Astrocyte (in vitro differentiated cells and primary cell): ENCODE data around the gene AVPR1B. TPM values are rescaled to one million over a fixed set of nuclear protein-coding genes. Genes with fewer than 3 reads are reported as not detected.

Experiments
- DNase-seq: peaks from one replicate; pipeline ENCODE4 v3.0.0-alpha.2; 2010; ENCODE audit warnings: low read depth
- FAIRE-seq: peaks from 2 replicates; lab custom pipeline; 2011; peaks lifted over from hg19 to GRCh38; lab: Jason Lieb, UNC
- H2AFZ ChIP-seq: 2 replicates; pipeline ENCODE4 v1.6.0; 2012; ENCODE audit warnings: low read depth, low read length, inconsistent platforms
- H3K27ac ChIP-seq: 2 replicates; pipeline ENCODE4 v1.5.1; 2011; ENCODE audit warnings: low read depth, low read length, inconsistent platforms
- H3K27me3 ChIP-seq: 2 replicates; pipeline ENCODE4 v1.6.0; 2011; ENCODE audit warnings: low read length, inconsistent platforms; ENCODE audit not compliant: insufficient read depth
- H3K36me3 ChIP-seq: 2 replicates; pipeline ENCODE4 v1.5.1; 2011; ENCODE audit warnings: low read length, inconsistent platforms; ENCODE audit not compliant: insufficient read depth
- H3K4me1 ChIP-seq: 2 replicates; pipeline ENCODE4 v1.5.1; 2011; ENCODE audit warnings: low read length, inconsistent platforms; ENCODE audit not compliant: insufficient read depth
- H3K4me2 ChIP-seq: 2 replicates; pipeline ENCODE4 v1.6.0; 2012; ENCODE audit warnings: low read length, inconsistent platforms
- H3K4me3 ChIP-seq: 2 replicates; pipeline ENCODE4 v1.5.1; 2011; ENCODE audit warnings: low read depth, mild to moderate bottlenecking, low read length, inconsistent platforms; ENCODE audit not compliant: insufficient read depth
- H3K79me2 ChIP-seq: 2 replicates; pipeline ENCODE4 v1.6.0; 2012; ENCODE audit warnings: mild to moderate bottlenecking, low read length, inconsistent platforms; ENCODE audit not compliant: insufficient read depth
- H3K9ac ChIP-seq: 2 replicates; pipeline ENCODE4 v1.6.0; 2012; ENCODE audit warnings: mild to moderate bottlenecking, low read length, inconsistent platforms
- H3K9me3 ChIP-seq: 2 replicates; pipeline ENCODE4 v1.5.1; 2012; ENCODE audit warnings: low read depth, mild to moderate bottlenecking, low read length, inconsistent platforms; ENCODE audit not compliant: insufficient read depth
- H4K20me1 ChIP-seq: 2 replicates; pipeline ENCODE4 v1.6.0; 2012; ENCODE audit warnings: low read length, inconsistent platforms; ENCODE audit not compliant: insufficient read depth
- H3K27ac Mint-ChIP-seq: one replicate; pipeline ENCODE4 v1.8.0; 2021; ENCODE audit warnings: mild to moderate bottlenecking, mixed read lengths; ENCODE audit not compliant: unreplicated experiment
- H3K27me3 Mint-ChIP-seq: one replicate; pipeline ENCODE4 v1.8.0; 2021; ENCODE audit warnings: low read depth, mixed read lengths; ENCODE audit not compliant: unreplicated experiment
- H3K36me3 Mint-ChIP-seq: one replicate; pipeline ENCODE4 v1.8.0; 2021; ENCODE audit warnings: low read depth, mixed read lengths; ENCODE audit not compliant: unreplicated experiment
- H3K4me1 Mint-ChIP-seq: one replicate; pipeline ENCODE4 v1.8.0; 2021; ENCODE audit warnings: low read depth, mixed read lengths; ENCODE audit not compliant: unreplicated experiment
- H3K4me3 Mint-ChIP-seq: one replicate; pipeline ENCODE4 v1.8.0; 2021; ENCODE audit warnings: mild to moderate bottlenecking, moderate library complexity, mixed read lengths; ENCODE audit not compliant: unreplicated experiment
- H3K9me3 Mint-ChIP-seq: one replicate; pipeline ENCODE4 v1.8.0; 2021; ENCODE audit warnings: mild to moderate bottlenecking, mixed read lengths; ENCODE audit not compliant: unreplicated experiment
- EZH2 ChIP-seq: IDR thresholded peaks from 2 replicates; pipeline ENCODE4 v1.6.1; 2012; ENCODE audit warnings: mild to moderate bottlenecking, low read length, inconsistent platforms; ENCODE audit not compliant: insufficient read depth
- total RNA-seq: library from RNA; stranded (reverse); gene quantifications from 2 replicates; pipeline ENCODE4 v1.2.1, GENCODE V29; 2021
- TF ChIP-seq, protein P1 (sequence below): IDR thresholded peaks from 2 replicates; pipeline ENCODE4 v1.5.1; 2011; ENCODE audit warnings: low read depth, mild to moderate bottlenecking, inconsistent platforms, low read length, moderate library complexity; ENCODE audit not compliant: insufficient read depth

The AVPR1B gene
- total RNA-seq, 1 donor from 2014 or later, result not detected

DNA sequence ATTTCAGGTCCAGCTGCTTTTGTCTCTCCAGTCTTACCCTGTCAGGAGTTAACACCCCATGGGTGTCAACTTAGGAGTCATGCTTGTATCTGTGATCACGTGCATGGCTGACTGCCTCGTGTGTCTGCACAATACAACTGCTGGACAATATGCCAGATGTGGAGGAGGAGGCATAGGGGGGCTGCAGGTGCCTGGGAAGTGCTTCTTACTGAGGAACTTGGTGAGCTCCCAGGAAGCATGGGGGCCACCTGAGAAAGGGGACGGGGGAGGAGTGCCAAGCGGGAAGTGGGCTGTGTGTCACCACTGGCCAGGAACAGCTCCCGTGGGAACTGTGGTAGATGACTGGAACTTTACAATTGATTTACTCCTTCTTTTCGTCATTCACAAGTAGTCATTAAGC lies 54.7 kb downstream of the AVPR1B start:
- Histone ChIP-seq H3K36me3 (no peaks in the 10 kb centered on the region), H4K20me1 (no peaks in the 10 kb centered on the region), H2AFZ (no peak overlapping the region), H3K4me2 (no peak overlapping the region), H3K4me3 (no peak overlapping the region), H3K79me2 (no peaks in the 10 kb centered on the region), H3K27ac (no peak overlapping the region), H3K9me3 (peaks cover 3% of the 10 kb centered on the region), H3K27me3 (peaks cover under 1% of the 10 kb centered on the region), H3K9ac (no peak overlapping the region), H3K4me1 (no peaks in the 10 kb centered on the region)
- H3K4me1 Mint-ChIP-seq, result peaks cover 6% of the 10 kb centered on the region
- TF ChIP-seq EZH2, result no peak
- TF ChIP-seq, protein P1, sequence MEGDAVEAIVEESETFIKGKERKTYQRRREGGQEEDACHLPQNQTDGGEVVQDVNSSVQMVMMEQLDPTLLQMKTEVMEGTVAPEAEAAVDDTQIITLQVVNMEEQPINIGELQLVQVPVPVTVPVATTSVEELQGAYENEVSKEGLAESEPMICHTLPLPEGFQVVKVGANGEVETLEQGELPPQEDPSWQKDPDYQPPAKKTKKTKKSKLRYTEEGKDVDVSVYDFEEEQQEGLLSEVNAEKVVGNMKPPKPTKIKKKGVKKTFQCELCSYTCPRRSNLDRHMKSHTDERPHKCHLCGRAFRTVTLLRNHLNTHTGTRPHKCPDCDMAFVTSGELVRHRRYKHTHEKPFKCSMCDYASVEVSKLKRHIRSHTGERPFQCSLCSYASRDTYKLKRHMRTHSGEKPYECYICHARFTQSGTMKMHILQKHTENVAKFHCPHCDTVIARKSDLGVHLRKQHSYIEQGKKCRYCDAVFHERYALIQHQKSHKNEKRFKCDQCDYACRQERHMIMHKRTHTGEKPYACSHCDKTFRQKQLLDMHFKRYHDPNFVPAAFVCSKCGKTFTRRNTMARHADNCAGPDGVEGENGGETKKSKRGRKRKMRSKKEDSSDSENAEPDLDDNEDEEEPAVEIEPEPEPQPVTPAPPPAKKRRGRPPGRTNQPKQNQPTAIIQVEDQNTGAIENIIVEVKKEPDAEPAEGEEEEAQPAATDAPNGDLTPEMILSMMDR, result no peak
- H3K4me3 Mint-ChIP-seq, result no peak overlapping the region
- H3K9me3 Mint-ChIP-seq, result peaks cover 6% of the 10 kb centered on the region
- FAIRE-seq, result no peak
- no peak overlapping the region for H3K27ac Mint-ChIP-seq
- H3K27me3 Mint-ChIP-seq, result peaks cover 18% of the 10 kb centered on the region
- no peak for DNase-seq
- peaks cover 2% of the 10 kb centered on the region for H3K36me3 Mint-ChIP-seq

GRCh38 chr1:206060844-206061243 lies 56.3 kb downstream of the AVPR1B start:
- Histone ChIP-seq H3K4me3 (no peak overlapping the region), H2AFZ (no peak overlapping the region), H3K79me2 (no peaks in the 10 kb centered on the region), H3K4me1 (no peaks in the 10 kb centered on the region), H3K36me3 (no peaks in the 10 kb centered on the region), H3K27ac (no peak overlapping the region), H4K20me1 (no peaks in the 10 kb centered on the region), H3K27me3 (no peaks in the 10 kb centered on the region), H3K4me2 (no peak overlapping the region), H3K9me3 (peaks cover 3% of the 10 kb centered on the region), H3K9ac (no peak overlapping the region)
- Mint-ChIP-seq H3K4me3 (no peak overlapping the region), H3K27ac (no peak overlapping the region), H3K9me3 (peaks cover 6% of the 10 kb centered on the region), H3K4me1 (no peaks in the 10 kb centered on the region), H3K36me3 (peaks cover 2% of the 10 kb centered on the region), H3K27me3 (peaks cover 19% of the 10 kb centered on the region)
- DNase-seq (no peak), FAIRE-seq (no peak)
- TF ChIP-seq, protein P1, result no peak
- TF ChIP-seq EZH2, result no peak

Other genes with a start within 250 kb of the AVPR1B start
- not detected in 2 replicates for gene SLC26A9, start 173.9 kb downstream of the AVPR1B start, total RNA-seq
- gene RAB7B, start 114.0 kb downstream of the AVPR1B start, total RNA-seq, result 6.6 and 8.1 TPM in 2 replicates
- not detected in 2 replicates for gene CTSE, start 93.5 kb downstream of the AVPR1B start, total RNA-seq
- not detected in 2 replicates for gene RHEX, start 64.2 kb downstream of the AVPR1B start, total RNA-seq
- 8.4 and 8.8 TPM in 2 replicates for gene FAM72A, start 85.5 kb upstream of the AVPR1B start, total RNA-seq
- gene SRGAP2, start 86.2 kb upstream of the AVPR1B start, total RNA-seq, result 116 and 129 TPM in 2 replicates